ENCODE data around the gene LGALS4.
"Not testable (repeated sequence)": the region's sequence is repeated elsewhere in the genome, so short reads cannot be mapped to it uniquely, and the experiment has no call there.

LGALS4 gene

DNA sequence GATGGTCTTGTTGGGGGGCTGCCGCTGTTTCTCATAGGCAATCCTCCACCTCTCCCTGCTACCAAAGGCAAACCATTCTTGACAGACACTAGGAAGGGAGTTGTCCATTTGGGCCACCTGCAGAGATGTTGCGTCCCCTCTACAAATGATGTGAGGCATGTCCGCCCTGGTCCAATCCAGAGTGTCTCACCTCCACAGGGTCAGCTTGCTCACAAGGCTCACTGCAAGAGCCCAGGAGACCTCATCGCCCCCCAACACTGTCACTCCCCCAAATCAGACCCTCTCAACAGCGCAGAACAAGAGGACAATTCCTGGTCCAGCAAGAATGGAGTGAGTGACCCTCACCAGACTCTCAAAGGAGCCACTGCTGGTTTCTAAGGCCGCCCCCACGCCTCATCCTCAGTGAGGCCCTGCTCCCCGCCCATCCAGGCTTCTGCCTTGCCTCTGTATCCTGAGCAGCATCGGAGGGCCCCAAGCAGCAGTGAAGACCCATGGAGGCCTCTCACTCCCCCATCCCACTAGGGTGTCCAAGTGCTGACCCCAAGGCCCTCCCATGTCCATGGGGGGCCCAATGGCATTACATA, 30.5 kb upstream of the LGALS4 start:
- DNase-seq (ENCODE audit: extremely low spot score, insufficient read length, low read depth) (no peak), FAIRE-seq (no peak)

DNA sequence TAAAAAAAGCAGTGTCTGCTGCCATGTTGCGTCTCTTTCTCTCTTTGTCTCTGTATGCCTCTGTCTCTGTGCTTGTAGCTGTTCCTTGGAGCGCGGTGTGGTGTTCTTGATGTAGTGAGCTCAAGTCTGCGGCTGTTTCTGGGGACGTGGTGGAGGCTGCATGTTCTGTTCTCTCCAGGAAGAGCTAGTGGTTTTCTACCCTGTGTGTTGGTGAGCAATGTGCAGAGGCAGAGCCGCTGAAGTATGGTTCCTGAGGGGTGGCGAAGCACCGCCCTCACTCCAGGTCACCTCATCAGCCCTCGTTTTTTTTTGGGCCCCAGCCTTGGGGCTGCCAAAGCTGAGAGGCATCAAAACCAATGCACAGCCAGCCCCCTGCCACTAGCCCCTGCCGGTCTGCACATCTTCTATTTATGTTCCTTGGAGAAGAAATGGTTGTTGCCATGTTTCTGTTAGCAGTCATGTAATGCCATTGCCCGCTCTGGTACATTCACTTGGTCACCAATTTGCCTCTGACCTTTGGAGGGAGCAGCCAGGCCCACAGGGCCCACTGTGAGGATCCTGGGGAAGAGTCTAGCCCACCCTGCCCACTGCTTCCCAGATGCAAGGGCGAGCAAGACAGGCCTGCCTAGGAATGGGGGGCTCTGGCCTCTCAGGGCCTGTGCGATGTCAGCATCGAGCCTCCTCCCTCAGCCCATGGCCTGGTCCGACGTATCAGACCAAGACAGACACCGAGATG, 29.9 kb upstream of the LGALS4 start:
- DNase-seq (ENCODE audit: extremely low spot score, insufficient read length, low read depth) (no peak), FAIRE-seq (no peak)

DNA sequence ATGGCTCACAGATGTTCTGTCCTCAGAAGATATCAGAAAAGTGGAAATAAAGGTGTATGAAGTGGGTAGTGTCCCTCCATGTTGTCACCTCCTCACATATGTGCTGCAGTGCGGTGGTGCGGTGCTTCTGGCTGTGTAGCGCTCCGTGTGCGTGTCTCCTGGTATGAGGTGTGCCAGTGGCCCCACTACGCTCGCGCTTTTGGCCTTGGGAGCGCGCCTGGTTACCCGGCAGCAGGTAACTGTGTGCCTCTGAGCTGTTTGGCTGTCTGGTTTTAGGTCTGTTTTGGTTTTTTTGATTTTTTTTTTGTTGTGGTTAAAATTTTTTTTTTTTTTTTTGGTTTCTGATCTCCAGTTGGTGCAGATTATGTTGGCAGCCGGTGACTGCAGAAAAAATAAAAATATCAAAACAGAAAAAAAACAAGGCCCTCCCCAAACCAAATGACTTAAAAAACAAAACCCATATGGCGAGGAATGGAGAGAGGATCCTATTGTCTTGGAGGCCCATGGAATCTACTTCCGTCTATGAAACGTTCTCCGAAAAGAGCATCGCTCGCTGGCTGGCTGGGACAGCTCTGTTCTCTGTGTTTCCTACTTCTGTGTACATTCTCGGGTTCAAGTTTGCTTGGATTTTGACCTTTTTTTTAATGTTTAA, 29.2 kb upstream of the LGALS4 start:
- FAIRE-seq (no peak), DNase-seq (ENCODE audit: extremely low spot score, insufficient read length, low read depth) (no peak)

DNA sequence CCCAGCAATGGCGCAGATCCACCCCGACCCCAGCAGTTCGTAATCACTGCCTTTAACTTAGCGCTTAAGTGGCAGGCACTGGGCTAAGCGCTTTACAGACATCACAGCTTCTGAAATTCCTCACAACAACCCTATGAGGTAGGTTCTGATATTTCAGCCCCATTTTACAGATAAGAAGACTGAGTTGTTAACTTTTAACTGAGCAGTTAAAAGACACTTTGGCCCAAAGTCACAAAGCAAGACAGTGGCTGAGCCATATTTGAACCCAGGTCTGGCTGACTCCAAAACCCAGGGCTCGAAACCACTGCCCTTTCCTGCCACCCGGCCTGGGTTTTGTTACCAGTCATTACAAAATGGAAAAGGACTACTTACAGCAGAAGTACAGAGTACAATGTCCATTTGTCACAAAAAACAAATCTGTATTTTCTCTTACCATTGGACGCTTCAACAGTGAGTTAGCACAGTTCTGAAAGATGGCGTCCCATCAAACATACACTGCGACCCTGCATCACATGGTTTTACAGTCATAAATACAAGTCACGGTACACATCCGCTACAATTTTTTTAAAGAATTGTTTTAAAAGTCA, 28.5 kb upstream of the LGALS4 start:
- no peak for DNase-seq (ENCODE audit: extremely low spot score, insufficient read length, low read depth)
- no peak for FAIRE-seq

DNA sequence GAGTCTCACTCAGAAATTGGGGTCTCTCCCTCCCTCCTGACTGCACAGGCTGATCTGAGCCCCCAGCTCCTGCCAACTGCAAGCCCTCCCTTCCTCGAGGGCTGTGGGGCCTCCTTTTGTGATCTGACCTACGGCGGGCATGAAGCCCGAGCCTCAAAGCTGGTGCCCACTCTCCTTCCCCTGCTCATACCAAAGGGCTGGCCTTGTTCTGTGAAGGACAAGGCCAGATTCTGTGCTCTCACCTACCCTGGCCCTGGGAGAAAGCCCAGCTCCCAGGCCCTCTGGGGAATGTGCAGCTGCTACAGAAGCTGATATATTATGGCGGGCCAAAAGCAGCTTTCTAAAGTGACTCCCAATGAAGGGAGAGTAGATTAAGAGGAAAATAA, 27.8 kb upstream of the LGALS4 start:
- DNase-seq (ENCODE audit: extremely low spot score, insufficient read length, low read depth) (no peak), FAIRE-seq (no peak)

DNA sequence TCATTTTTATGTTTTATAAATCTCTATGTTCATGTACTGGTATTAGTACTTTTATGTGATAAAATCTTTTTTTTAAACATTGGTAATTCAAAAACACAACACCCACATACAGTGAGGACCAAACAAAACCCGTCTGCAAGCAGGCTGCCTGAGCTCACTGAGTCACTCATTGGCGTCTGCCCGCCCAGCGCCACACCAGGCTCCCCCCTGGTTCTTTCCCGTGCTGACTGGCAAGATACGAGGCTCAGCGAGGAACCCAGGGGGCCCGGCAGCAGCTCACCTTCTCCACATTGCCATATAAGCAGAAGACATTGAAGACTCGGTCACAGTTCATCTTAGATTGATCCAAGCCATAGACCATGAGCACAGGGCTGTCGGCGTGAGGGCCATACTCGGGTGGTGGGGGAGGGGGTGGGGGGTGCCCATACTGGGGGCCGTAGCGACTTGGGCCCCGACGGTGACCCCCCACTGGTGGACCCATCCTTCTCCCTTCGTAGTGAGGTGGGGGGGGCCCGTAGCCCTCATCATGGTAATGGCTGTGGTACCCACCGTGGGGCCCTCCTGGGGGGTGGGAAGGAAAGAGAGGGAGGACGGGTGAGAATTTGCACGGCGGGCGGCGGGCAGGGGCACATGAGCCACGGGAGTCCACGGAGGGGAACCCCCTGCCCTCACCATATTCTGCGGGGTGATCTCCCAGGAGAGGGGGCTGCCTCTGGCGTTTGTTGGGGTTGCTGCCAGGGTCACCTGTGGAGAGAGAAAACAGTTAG, 27.3 kb upstream of the LGALS4 start:
- DNase-seq (ENCODE audit: extremely low spot score, insufficient read length, low read depth) (no peak), FAIRE-seq (no peak)

DNA sequence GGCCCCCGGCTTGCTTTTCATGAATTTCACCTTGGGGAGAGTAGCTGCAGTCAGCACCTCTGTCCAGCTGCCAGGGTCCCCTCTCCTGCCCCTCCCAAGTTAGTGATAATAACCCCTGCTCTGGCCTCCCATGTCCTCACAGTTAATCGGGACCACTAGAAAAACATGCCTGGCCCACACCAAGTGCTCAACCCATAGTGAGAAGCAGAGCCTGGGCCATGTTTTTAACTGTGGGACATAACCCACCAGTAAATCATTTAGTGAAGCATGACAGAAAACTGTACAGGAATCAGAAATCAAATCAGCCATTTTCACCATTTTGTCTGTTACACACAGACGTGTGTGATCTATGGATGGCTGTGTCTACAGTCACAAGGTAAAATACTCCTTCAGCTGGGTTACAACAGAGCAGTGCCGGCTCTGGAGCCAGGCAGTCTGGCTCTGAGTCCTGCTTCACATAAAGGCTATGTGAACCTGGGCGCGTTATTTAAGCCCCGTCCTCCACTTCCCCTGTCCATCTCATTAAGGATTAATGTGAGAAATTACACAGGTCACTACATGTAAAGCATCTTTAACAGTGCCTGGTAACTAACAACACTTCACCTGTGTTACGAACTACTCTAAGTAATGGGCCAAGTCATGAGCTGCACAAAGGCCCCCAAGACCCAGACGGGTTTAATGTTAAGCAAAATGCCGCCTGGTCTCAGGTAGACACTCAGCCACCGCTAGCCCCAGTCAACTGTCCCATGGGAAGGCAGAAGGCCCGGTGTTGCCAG, 26.4 kb upstream of the LGALS4 start:
- DNase-seq (ENCODE audit: extremely low spot score, insufficient read length, low read depth): no peak
- FAIRE-seq: no peak

DNA sequence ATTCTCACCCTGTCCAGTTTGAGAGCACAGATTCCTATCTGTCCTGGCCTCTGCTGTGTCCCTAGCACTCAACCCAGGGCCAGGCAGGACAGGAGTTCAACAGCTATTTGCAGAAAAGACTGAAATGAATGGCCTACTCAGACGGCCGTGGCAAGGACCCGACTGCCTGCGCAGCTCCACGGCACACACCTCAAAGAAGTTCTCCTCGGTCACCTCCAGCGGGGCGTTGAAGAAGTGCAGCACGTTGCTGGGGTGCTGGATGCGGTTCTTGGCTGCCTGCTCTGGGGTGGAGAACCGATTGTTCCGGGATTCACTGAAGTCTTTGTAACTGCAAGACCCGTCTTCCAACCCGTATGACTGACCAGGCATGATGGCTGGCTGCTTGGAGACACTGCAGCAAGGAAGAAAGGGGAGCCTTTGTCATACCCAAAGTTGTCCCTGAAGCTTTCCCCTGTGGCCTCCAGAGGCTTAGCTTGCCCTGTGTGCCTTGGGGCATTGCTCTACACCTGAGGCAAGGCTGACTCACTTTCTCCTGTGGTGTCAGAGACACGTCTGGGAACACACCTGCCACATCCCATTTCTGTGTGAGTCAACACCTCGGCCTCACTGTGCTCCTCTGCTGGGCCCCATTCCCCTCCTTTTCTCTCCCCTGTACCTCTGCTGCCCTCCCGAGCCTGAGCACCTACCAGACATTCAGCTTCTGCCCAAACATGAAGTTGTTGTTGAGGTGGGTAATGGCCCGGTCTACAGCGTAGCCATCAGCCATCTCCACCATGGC, 25.7 kb upstream of the LGALS4 start:
- FAIRE-seq: no peak
- DNase-seq (ENCODE audit: extremely low spot score, insufficient read length, low read depth): no peak

DNA sequence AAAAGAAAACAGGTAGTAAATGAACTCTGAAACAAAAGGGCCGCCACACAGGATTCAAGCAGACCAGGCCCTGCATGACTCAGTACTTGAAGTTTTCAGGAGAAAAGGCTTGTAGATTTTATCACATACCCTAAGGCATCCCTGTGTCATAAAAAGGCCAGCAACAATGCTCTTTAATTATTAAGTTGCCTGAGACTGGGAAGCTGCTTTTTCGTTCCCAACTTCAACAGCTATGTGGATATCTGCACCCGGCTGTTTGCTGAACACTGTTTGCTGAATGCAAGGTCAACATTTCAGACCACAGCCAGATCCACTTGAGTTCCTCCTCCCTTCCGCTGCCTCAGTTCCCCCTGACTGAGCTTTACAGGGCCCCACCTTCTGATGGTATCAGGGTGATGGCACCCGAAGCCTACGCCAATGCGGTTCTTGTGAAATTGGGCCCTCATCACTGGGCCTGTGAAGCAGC, 24.9 kb upstream of the LGALS4 start:
- DNase-seq (ENCODE audit: extremely low spot score, insufficient read length, low read depth): no peak
- FAIRE-seq: no peak

DNA sequence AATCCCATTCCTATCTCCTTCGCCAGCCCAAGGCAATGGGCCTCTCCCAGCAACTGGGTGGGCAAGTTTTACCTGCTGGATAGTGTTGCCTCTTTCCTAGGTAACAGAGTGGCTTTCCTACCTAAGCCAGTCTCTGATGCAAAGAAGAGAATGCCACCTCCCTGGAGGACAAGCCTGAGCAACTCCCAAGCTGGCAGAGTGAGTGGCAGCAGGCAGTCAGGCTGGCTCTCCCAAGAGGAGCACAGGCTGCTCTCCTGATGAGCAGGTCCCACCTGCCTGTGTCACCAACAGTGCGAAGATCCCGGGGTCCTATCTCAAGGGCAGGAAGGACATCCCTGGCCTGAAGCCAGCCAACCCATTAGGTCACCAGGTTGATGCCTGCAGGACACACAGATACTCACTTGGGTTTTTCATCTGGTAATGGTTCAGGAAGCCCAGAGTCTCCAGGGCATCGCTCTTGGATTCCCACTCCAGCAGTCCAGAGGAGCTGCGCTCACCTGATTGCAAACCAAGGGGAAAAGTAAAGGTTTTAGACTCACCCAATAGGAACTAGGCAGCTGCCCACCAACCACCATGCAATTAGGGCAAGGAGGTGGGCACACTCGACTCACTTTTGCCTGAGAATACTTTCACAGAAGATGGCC, 24.4 kb upstream of the LGALS4 start:
- FAIRE-seq (no peak), DNase-seq (ENCODE audit: extremely low spot score, insufficient read length, low read depth) (no peak)

DNA sequence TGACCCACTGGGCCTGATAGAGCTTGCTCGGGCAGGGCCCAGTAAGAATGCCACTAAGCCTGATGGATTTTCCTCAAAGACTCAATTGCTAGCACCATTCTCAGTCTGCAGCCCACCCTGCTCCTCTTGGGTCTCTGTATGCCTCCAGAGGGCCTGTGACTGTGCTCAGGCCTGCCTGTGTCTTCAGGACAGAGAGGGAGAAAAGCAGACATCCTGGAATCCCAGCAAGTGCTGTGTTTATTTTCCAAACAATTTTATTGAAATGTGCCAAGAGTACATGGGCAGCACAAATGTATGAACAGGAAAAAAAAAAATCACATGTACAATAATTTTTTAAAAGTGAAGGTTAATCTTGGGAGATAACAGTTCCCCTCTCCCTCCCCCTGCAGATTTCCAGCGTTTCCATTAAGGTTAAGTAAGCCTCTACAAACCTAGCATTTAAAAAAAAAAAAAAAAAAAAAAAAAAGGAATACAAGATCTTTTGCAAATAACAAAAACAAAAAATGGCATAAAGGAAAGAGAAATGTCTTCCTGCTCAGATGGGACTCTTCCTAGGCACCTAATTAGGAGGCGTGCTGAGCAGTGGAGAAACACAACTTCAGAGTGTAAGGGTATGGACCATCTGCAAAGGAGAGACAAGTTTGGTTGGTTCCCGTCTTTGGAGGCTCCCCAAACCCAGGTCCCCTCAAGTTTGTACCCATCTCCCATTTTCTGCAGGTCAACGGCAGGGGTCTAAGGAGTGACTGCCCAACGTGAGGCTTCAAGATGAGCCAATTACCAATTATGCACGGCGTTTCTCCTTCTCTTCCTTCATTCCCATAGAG, 23.6 kb upstream of the LGALS4 start:
- FAIRE-seq (no peak), DNase-seq (ENCODE audit: extremely low spot score, insufficient read length, low read depth) (no peak)

DNA sequence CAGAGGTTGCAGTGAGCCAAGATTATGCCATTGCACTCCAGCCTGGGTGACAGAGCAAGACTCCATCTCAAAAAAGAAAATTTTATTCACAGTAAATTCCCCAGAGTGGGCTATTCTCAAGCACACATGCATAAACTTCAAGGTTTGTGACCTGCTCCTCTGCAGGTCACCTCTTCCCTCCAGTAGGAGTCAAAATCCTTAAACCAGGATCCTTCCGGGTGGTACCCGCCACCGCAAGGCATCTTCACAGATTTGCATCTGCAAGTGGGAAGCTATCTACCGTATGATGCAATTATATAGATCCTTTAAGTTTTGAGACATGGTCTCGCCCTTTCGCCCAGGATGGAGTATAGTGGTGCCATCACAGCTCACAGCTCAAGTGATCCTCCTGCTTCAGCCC, 21.8 kb upstream of the LGALS4 start:
- DNase-seq (ENCODE audit: extremely low spot score, insufficient read length, low read depth) (no peak), FAIRE-seq (no peak)

DNA sequence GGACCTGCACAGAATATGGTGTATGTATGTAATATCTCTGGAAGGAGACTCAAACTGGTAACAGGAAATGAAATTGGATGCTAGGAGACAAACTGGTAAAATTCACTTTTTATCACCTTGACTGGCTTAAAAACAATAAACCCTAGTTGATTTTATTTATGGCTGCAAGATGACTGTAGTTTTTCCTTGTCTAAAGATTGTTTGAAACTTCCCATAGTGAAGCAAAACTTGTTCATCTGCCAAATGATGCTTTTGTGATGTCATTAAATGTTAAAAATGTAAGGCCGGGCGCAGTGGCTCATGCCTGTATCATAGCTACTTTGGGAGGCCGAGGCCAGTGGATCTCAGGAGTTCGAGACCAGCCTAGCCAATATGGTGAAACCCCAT, 21.4 kb upstream of the LGALS4 start:
- DNase-seq (ENCODE audit: extremely low spot score, insufficient read length, low read depth) (no peak), FAIRE-seq (no peak)

DNA sequence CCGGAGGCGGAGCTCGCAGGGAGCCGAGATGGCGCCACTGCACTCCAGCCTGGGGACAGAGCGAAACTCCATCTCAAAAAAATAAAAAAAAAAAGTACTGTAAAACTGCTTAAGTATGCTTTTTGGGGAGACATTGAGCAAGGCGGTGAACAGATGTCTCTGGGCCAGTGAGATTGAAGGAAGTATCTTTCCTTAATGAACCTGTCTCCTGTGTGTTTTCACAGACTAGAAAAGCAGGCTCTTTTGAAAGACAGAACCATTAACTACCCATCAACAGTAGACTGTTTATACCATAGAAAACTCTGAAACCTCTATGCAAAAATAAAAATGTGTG, 20.3 kb upstream of the LGALS4 start:
- no peak for FAIRE-seq
- DNase-seq (ENCODE audit: extremely low spot score, insufficient read length, low read depth): no peak

DNA sequence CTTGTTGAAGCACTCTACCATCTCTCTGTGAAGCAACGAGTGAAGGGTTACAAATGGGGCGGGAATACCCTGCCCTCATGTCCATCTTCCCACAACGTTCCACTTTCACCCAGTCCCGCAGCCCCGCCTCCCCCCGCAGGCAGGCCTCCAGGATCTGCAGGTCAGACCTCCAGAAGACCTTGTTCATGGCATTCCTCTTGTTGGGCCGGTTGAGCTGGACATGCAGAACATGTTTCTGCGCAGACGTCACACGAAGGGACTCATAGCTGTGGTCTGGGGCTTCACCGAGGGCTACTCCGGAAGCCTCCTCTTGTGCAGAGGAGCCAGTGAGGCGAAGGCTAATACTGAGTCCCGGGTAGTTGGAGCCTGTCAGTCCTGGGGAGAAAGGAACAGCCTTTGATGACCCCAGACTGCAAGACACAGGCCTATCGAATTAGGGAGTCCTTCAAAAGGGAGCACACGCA, 18.4 kb upstream of the LGALS4 start:
- no peak for FAIRE-seq
- no peak for DNase-seq (ENCODE audit: extremely low spot score, insufficient read length, low read depth)

DNA sequence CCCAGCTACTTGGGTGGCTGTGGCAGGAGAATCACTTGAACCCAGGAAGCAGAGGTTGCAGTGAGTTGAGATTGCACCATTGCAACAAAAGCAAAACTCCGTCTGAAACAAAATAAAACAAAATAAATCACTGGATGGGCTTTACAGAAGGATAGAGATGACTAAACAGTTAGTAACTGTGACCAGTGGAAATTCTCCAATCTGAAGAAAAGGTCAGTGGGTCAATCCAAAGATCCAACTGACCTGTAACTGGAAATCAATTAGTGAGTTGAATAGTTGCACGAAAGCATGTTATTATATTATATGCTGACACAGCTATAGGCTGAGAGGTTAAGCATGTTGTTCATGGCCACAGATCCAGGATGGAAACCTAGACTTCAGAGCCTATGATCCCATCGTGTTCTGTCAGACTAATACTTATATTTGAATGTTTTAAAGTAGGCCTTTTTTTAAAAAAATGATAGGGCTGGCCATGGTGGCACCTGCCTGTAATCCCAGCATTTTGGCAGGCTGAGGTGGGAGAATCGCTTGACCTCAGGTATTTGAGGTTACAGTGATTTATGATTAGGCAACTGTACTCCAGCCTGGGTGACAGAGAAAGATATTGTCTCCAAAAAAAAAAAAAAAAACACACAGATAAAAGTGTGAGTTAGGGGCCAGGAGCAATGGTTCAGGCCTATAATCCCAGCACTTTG, 17.4 kb upstream of the LGALS4 start:
- DNase-seq (ENCODE audit: extremely low spot score, insufficient read length, low read depth) (no peak), FAIRE-seq (no peak)

DNA sequence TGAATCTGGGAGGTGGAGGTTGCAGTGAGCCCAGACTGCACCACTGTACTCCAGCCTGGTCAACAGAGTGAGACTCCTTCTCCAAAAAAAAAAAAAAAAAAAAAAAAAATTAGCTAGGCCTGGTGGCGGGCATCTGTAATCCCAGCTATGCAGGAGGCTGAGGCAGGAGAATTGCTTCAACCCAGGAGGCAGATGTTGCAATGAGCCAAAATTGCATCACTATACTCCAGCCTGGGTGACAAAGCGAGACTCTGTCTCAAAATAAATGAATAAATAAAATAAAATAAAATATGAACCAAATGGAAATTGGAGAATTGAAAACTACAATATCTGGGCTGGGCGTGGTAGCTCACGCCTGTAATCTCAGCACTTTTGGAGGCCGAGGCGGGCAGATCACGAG, 16.5 kb upstream of the LGALS4 start:
- FAIRE-seq; DNase-seq (ENCODE audit: extremely low spot score, insufficient read length, low read depth): not testable (repeated sequence)

All from GM18507 (cell line).